Stimulated activated CD4-positive, alpha-beta T cell treated with anti-CD3 and anti-CD28 coated beads, Interleukin-1b, Interleukin-23, amount 100 ng/mL, for 48 hours (primary cell): ENCODE measurements around the gene NTSR1.

ENCODE experiments used
- DNase-seq: peaks from one replicate; pipeline ENCODE4 v3.0.0-alpha.2; 2020

Gene NTSR1

GRCh38 chr20:62708591-62709536 is at the start of gene NTSR1:
Gene NTSR1, plus strand, starts transcription at chr20:62708836. Its CDS starts 372 bp downstream, at chr20:62709208.
- DNase-seq: no peak

- no peak for DNase-seq
Observed at GRCh38 chr20:62659488-62660239, 49.0 kb upstream of the NTSR1 start.

- no peak for DNase-seq
Observed at GRCh38 chr20:62660240-62660615, 48.4 kb upstream of the NTSR1 start.

GRCh38 chr20:62660768-62661167 is 47.9 kb upstream of the NTSR1 start:
- no peak for DNase-seq

- DNase-seq: no peak
Observed at GRCh38 chr20:62661647-62662046, 47.0 kb upstream of the NTSR1 start.

GRCh38 chr20:62662422-62662821 is 46.2 kb upstream of the NTSR1 start:
- no peak for DNase-seq

GRCh38 chr20:62663145-62664018 is 45.3 kb upstream of the NTSR1 start:
- DNase-seq: no peak

GRCh38 chr20:62664019-62664971 is 44.3 kb upstream of the NTSR1 start:
- no peak for DNase-seq

- no peak for DNase-seq
Observed at GRCh38 chr20:62665153-62665754, 43.4 kb upstream of the NTSR1 start.

GRCh38 chr20:62665826-62666735 is 42.6 kb upstream of the NTSR1 start:
- DNase-seq: no peak

- no peak for DNase-seq
Observed at GRCh38 chr20:62666736-62667529, 41.7 kb upstream of the NTSR1 start.

GRCh38 chr20:62667530-62668440 is 40.9 kb upstream of the NTSR1 start:
- no peak for DNase-seq

GRCh38 chr20:62668441-62669027 is 40.1 kb upstream of the NTSR1 start:
- DNase-seq: no peak

- DNase-seq: no peak
Observed at GRCh38 chr20:62669249-62669648, 39.4 kb upstream of the NTSR1 start.

GRCh38 chr20:62670156-62670555 is 38.5 kb upstream of the NTSR1 start:
- DNase-seq: no peak

GRCh38 chr20:62670998-62671397 is 37.6 kb upstream of the NTSR1 start:
- no peak for DNase-seq

- DNase-seq: no peak
Observed at GRCh38 chr20:62671765-62672164, 36.9 kb upstream of the NTSR1 start.

- no peak for DNase-seq
Observed at GRCh38 chr20:62674370-62674769, 34.3 kb upstream of the NTSR1 start.
